GM21619 (cell line): Measurements from ENCODE around the gene MTSS2.

Source experiments
- ATAC-seq: cut with Tn5 transposase; IDR thresholded peaks from one replicate; pipeline ENCODE4 v1.9.1; 2021; ENCODE audit not compliant: unreplicated experiment

MTSS2 gene

GRCh38 chr16:70700101-70701020, 14.5 kb upstream of the MTSS2 start:
- no peak for ATAC-seq

- ATAC-seq, result no peak
Measured at GRCh38 chr16:70699696-70700095, 13.8 kb upstream of the MTSS2 start.

- ATAC-seq, result no peak
Measured at GRCh38 chr16:70698901-70699300, 13.0 kb upstream of the MTSS2 start.

- ATAC-seq, result no peak
Measured at GRCh38 chr16:70697594-70698170, 11.8 kb upstream of the MTSS2 start.

- ATAC-seq, result no peak
Measured at GRCh38 chr16:70696952-70697593, 11.2 kb upstream of the MTSS2 start.

GRCh38 chr16:70696355-70696754, 10.5 kb upstream of the MTSS2 start:
- no peak for ATAC-seq

GRCh38 chr16:70695331-70696070, 9.6 kb upstream of the MTSS2 start:
- ATAC-seq, result no peak

GRCh38 chr16:70694868-70695218, 9.0 kb upstream of the MTSS2 start:
- ATAC-seq, result no peak

GRCh38 chr16:70694088-70694867, 8.4 kb upstream of the MTSS2 start:
- ATAC-seq, result no peak

GRCh38 chr16:70692873-70693671, 7.2 kb upstream of the MTSS2 start:
- no peak for ATAC-seq

- no peak for ATAC-seq
Measured at GRCh38 chr16:70692130-70692872, 6.4 kb upstream of the MTSS2 start.

GRCh38 chr16:70691223-70692129, 5.6 kb upstream of the MTSS2 start:
- ATAC-seq, result no peak

- ATAC-seq, result no peak
Measured at GRCh38 chr16:70689970-70690891, 4.4 kb upstream of the MTSS2 start.

- no peak for ATAC-seq
Measured at GRCh38 chr16:70689035-70689969, 3.4 kb upstream of the MTSS2 start.

- ATAC-seq, result no peak
Measured at GRCh38 chr16:70688246-70688742, 2.4 kb upstream of the MTSS2 start.
